GM13976 (cell line): ENCODE results near the gene MGAT4A.

ENCODE experiments used
- DNase-seq: peaks from one replicate; pipeline ENCODE4 v3.0.0; 2012; ENCODE audit warnings: low spot score
- in situ Hi-C: fragments of 300-500 bp; cut with MboI; formaldehyde crosslinking; loops from one replicate; pipeline ENCODE4 v1.12.0; 2022; ENCODE audit warnings: low sequenced_read_pairs, mixed read lengths, inconsistent platforms; ENCODE audit not compliant: unreplicated experiment
- TF ChIP-seq, protein P1 (sequence below): IDR thresholded peaks from 2 replicates; pipeline ENCODE4 v1.5.1; 2012; ENCODE audit warnings: borderline replicate concordance, mild to moderate bottlenecking; ENCODE audit not compliant: insufficient read depth; ENCODE audit errors: extremely low read depth, missing control alignments, control extremely low read depth

Gene MGAT4A

GRCh38 chr2:98775146-98775986, 44.4 kb upstream of the MGAT4A start:
- TF ChIP-seq, protein P1, sequence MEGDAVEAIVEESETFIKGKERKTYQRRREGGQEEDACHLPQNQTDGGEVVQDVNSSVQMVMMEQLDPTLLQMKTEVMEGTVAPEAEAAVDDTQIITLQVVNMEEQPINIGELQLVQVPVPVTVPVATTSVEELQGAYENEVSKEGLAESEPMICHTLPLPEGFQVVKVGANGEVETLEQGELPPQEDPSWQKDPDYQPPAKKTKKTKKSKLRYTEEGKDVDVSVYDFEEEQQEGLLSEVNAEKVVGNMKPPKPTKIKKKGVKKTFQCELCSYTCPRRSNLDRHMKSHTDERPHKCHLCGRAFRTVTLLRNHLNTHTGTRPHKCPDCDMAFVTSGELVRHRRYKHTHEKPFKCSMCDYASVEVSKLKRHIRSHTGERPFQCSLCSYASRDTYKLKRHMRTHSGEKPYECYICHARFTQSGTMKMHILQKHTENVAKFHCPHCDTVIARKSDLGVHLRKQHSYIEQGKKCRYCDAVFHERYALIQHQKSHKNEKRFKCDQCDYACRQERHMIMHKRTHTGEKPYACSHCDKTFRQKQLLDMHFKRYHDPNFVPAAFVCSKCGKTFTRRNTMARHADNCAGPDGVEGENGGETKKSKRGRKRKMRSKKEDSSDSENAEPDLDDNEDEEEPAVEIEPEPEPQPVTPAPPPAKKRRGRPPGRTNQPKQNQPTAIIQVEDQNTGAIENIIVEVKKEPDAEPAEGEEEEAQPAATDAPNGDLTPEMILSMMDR = no peak
- in situ Hi-C loops = no loop called here
- DNase-seq = no peak

GRCh38 chr2:98773907-98774306, 43.0 kb upstream of the MGAT4A start:
- in situ Hi-C loops = no loop called here

GRCh38 chr2:98773169-98773568, 42.2 kb upstream of the MGAT4A start:
- in situ Hi-C loops = no loop called here
- TF ChIP-seq, protein P1 = no peak
- DNase-seq = no peak

More at GRCh38 chr2:98773907-98774306, 43.0 kb upstream of the MGAT4A start:
- TF ChIP-seq, protein P1 = no peak
- no peak for DNase-seq

- no peak for DNase-seq
- in situ Hi-C loops = no loop called here
- TF ChIP-seq, protein P1 = no peak
Observed at GRCh38 chr2:98772536-98772935, 41.6 kb upstream of the MGAT4A start.

- in situ Hi-C loops = no loop called here
- no peak for DNase-seq
- TF ChIP-seq, protein P1 = no peak
Observed at GRCh38 chr2:98771721-98772524, 41.0 kb upstream of the MGAT4A start.

GRCh38 chr2:98771264-98771663, 40.3 kb upstream of the MGAT4A start:
- in situ Hi-C loops = no loop called here
- DNase-seq = no peak
- TF ChIP-seq, protein P1 = no peak
